HL-60 (cell line): ENCODE results near the gene GALR2.
"Not testable (repeated sequence)": the region's sequence is repeated elsewhere in the genome, so short reads cannot be mapped to it uniquely, and the experiment has no call there.

Experiments used
- DNase-seq, 2 experiments: peaks; one replicate each; pipeline ENCODE4 v3.0.0-alpha.2; 2010 to 2020; ENCODE audit warnings: low read depth in 1 of 2, low spot score in 1 of 2
- H3K27ac ChIP-seq: fragments of 250-450 bp; sonication (Bioruptor Pico); replicated peaks from 2 replicates; pipeline ENCODE4 v1.5.1; 2020; ENCODE audit warnings: mild to moderate bottlenecking, moderate library complexity
- H3K27me3 ChIP-seq: fragments of 250-450 bp; sonication (Bioruptor Pico); 2 replicates; pipeline ENCODE4 v1.5.1; 2021; ENCODE audit warnings: mild to moderate bottlenecking, moderate library complexity; ENCODE audit not compliant: insufficient read depth, poor library complexity, severe bottlenecking
- H3K4me3 ChIP-seq: replicated peaks from 2 replicates; pipeline ENCODE4 v1.5.1; 2011; ENCODE audit warnings: mild to moderate bottlenecking, control low read depth, low read length; ENCODE audit not compliant: insufficient read depth
- GABPA ChIP-seq: IDR thresholded peaks from 2 replicates; pipeline ENCODE4 v1.6.1; 2012; ENCODE audit warnings: low read depth
- POLR2AphosphoS5 ChIP-seq: IDR thresholded peaks from 2 replicates; pipeline ENCODE4 v1.6.1; 2012; ENCODE audit warnings: low read depth
- SPI1 ChIP-seq: IDR thresholded peaks from 2 replicates; pipeline ENCODE4 v1.6.1; 2012; ENCODE audit warnings: low read depth, mild to moderate bottlenecking, borderline replicate concordance
- TF ChIP-seq, protein P1 (sequence below): IDR thresholded peaks from one replicate; pipeline ENCODE4 v1.5.1; 2011; ENCODE audit warnings: low read length, control low read depth, inconsistent platforms; ENCODE audit not compliant: insufficient read depth
- TF ChIP-seq, protein P2 (sequence below): IDR thresholded peaks from 2 replicates; pipeline ENCODE4 v1.6.1; 2012; ENCODE audit warnings: low read depth; ENCODE audit not compliant: insufficient replicate concordance

GALR2 gene

GRCh38 chr17:76038050-76038449 lies 36.5 kb upstream of the GALR2 start:
- Histone ChIP-seq H3K27me3 (no peaks in the 10 kb centered on the region), H3K27ac (no peak overlapping the region), H3K4me3 (no peak overlapping the region)
- TF ChIP-seq, protein P1, sequence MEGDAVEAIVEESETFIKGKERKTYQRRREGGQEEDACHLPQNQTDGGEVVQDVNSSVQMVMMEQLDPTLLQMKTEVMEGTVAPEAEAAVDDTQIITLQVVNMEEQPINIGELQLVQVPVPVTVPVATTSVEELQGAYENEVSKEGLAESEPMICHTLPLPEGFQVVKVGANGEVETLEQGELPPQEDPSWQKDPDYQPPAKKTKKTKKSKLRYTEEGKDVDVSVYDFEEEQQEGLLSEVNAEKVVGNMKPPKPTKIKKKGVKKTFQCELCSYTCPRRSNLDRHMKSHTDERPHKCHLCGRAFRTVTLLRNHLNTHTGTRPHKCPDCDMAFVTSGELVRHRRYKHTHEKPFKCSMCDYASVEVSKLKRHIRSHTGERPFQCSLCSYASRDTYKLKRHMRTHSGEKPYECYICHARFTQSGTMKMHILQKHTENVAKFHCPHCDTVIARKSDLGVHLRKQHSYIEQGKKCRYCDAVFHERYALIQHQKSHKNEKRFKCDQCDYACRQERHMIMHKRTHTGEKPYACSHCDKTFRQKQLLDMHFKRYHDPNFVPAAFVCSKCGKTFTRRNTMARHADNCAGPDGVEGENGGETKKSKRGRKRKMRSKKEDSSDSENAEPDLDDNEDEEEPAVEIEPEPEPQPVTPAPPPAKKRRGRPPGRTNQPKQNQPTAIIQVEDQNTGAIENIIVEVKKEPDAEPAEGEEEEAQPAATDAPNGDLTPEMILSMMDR = no peak
- no peak for TF ChIP-seq SPI1
- no peak for TF ChIP-seq POLR2AphosphoS5
- TF ChIP-seq, protein P2, sequence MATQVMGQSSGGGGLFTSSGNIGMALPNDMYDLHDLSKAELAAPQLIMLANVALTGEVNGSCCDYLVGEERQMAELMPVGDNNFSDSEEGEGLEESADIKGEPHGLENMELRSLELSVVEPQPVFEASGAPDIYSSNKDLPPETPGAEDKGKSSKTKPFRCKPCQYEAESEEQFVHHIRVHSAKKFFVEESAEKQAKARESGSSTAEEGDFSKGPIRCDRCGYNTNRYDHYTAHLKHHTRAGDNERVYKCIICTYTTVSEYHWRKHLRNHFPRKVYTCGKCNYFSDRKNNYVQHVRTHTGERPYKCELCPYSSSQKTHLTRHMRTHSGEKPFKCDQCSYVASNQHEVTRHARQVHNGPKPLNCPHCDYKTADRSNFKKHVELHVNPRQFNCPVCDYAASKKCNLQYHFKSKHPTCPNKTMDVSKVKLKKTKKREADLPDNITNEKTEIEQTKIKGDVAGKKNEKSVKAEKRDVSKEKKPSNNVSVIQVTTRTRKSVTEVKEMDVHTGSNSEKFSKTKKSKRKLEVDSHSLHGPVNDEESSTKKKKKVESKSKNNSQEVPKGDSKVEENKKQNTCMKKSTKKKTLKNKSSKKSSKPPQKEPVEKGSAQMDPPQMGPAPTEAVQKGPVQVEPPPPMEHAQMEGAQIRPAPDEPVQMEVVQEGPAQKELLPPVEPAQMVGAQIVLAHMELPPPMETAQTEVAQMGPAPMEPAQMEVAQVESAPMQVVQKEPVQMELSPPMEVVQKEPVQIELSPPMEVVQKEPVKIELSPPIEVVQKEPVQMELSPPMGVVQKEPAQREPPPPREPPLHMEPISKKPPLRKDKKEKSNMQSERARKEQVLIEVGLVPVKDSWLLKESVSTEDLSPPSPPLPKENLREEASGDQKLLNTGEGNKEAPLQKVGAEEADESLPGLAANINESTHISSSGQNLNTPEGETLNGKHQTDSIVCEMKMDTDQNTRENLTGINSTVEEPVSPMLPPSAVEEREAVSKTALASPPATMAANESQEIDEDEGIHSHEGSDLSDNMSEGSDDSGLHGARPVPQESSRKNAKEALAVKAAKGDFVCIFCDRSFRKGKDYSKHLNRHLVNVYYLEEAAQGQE = no peak
- no peak for DNase-seq

DNA sequence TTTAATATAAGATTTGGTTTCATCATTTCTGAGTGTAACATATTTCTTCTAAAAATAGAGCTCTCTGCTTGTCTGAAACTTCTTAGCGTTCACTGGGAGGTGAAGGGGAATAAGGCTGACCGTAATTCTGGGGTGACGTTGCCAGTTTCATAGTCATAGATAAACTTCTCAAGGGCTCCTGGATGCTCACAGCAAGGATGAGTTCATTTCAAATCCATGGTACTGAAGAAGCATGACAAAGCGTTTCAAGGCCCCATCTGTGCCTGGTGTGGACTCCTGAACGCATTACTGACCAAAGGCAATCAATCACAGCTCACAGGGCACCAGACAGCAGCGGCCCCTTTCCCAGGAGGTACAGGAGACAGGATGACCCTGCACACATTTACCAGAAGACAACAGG lies 35.5 kb upstream of the GALR2 start:
- no peaks in the 10 kb centered on the region for H3K27me3 ChIP-seq
- H3K27ac ChIP-seq = no peak overlapping the region
- H3K4me3 ChIP-seq = no peak overlapping the region
- DNase-seq = no peak
- TF ChIP-seq, protein P2 = no peak
- TF ChIP-seq POLR2AphosphoS5 (no peak), SPI1 (no peak), GABPA (no peak)
- TF ChIP-seq, protein P1 = no peak

DNA sequence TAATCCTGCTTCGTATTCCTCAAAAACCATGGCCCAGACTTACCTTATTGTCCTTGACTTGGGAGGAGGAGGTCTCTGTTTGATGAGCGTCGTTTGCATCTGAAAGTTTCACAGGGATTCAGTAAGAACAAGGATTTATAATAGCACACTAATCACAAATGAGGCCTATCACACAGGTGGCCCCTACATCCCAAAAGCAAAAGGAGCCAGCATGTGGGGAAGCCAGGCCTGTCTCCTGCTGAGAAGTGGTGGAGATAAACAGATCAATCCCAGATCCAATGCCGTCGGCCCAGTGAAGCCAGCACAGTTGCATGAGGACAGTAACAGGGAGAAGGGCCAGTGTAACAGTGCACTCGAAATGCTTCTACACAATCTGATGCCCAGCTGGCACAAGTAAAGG lies 34.2 kb upstream of the GALR2 start:
- DNase-seq = no peak
- no peak for TF ChIP-seq SPI1
- TF ChIP-seq GABPA = no peak
- TF ChIP-seq POLR2AphosphoS5 = no peak
- TF ChIP-seq, protein P2 = no peak
- TF ChIP-seq, protein P1 = no peak
- Histone ChIP-seq H3K27ac (no peak overlapping the region), H3K4me3 (no peak overlapping the region), H3K27me3 (no peaks in the 10 kb centered on the region)

GRCh38 chr17:76042868-76043267 lies 31.7 kb upstream of the GALR2 start:
- not testable (repeated sequence) for H3K27me3 ChIP-seq, H3K4me3 ChIP-seq, H3K27ac ChIP-seq, DNase-seq

DNA sequence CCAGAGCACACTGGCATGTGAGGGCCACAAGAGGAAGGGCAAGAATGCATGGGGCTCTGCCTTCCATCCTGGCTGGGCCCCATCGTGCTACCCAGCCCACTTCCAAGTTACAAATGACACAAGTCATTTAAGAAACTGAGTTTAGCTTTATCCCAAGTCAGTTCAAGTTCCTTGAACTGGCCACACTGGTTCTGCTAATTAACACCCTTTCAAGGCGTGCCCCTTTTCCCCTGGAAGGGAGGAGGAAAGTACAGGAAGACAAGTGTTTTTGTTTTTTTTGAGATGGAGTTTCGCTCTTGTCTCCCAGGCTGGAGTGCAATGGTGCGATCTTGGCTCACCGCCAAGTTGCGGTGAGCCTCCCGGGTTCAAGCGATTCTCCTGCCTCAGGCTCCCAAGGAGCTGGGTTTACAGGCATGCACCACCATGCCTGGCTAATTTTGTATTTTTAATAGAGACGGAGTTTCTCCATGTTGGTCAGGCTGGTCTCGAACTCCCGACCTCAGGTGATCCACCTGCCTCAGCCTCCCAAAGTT lies 30.0 kb upstream of the GALR2 start:
- H3K27ac ChIP-seq, DNase-seq, H3K27me3 ChIP-seq, H3K4me3 ChIP-seq: not testable (repeated sequence)
